Loucy (cell line): ENCODE measurements around the gene GNA12.

Experiments used
- H2AFZ ChIP-seq: fragments of 200-600 bp; sonication (generic); 2 replicates; pipeline ENCODE4 v1.6.0; 2016; ENCODE audit warnings: antibody characterized with exemption, mild to moderate bottlenecking, low read length, moderate library complexity
- H3F3A ChIP-seq: fragments of 200-600 bp; 2 replicates; pipeline ENCODE4 v1.6.0; 2016; ENCODE audit warnings: antibody characterized with exemption, low read depth, mild to moderate bottlenecking
- H3K27me3 ChIP-seq: fragments of 200-600 bp; sonication (generic); 2 replicates; pipeline ENCODE4 v1.6.1; 2014; ENCODE audit warnings: low read length, mild to moderate bottlenecking; ENCODE audit not compliant: insufficient read depth, poor library complexity, severe bottlenecking
- H3K36me3 ChIP-seq: fragments of 200-600 bp; sonication (generic); 2 replicates; pipeline ENCODE4 v1.6.1; 2016; ENCODE audit warnings: low read length; ENCODE audit not compliant: insufficient read depth
- H3K4me1 ChIP-seq: fragments of 200-600 bp; sonication (generic); 2 replicates; pipeline ENCODE4 v1.5.1; 2014; ENCODE audit warnings: low read length, mild to moderate bottlenecking; ENCODE audit not compliant: insufficient read depth, poor library complexity, severe bottlenecking
- H3K4me2 ChIP-seq: fragments of 200-600 bp; sonication (generic); 2 replicates; pipeline ENCODE4 v1.6.0; 2014; ENCODE audit warnings: antibody characterized with exemption, low read length, low read depth, mild to moderate bottlenecking; ENCODE audit not compliant: poor library complexity, severe bottlenecking
- H3K4me3 ChIP-seq: fragments of 200-600 bp; sonication (generic); 2 replicates; pipeline ENCODE4 v1.5.1; 2014; ENCODE audit warnings: low read length, mild to moderate bottlenecking, mixed read lengths; ENCODE audit not compliant: poor library complexity, severe bottlenecking
- H3K79me2 ChIP-seq: fragments of 200-600 bp; sonication (generic); 2 replicates; pipeline ENCODE4 v1.6.1; 2014; ENCODE audit warnings: low read length; ENCODE audit not compliant: insufficient read depth
- H3K9ac ChIP-seq: fragments of 200-600 bp; sonication (generic); 2 replicates; pipeline ENCODE4 v1.6.0; 2014; ENCODE audit warnings: mild to moderate bottlenecking, low read depth, low read length, moderate library complexity; ENCODE audit not compliant: poor library complexity, severe bottlenecking
- H3K9me2 ChIP-seq: fragments of 200-600 bp; sonication (generic); replicated peaks from 2 replicates; pipeline ENCODE4 v1.6.1; 2016; ENCODE audit warnings: low read depth, low read length, mixed read lengths
- H3K9me3 ChIP-seq: fragments of 200-600 bp; sonication (generic); 2 replicates; pipeline ENCODE4 v1.6.1; 2014; ENCODE audit warnings: mild to moderate bottlenecking, antibody characterized with exemption, low read length, low read depth; ENCODE audit not compliant: insufficient read depth
- H4K20me1 ChIP-seq: fragments of 200-600 bp; sonication (generic); 2 replicates; pipeline ENCODE4 v1.6.0; 2014; ENCODE audit warnings: antibody characterized with exemption, low read length, mild to moderate bottlenecking; ENCODE audit not compliant: insufficient read depth, poor library complexity, severe bottlenecking
- EZH2phosphoT487 ChIP-seq: fragments of 200-600 bp; IDR thresholded peaks from 2 replicates; pipeline ENCODE4 v1.6.1; 2018; ENCODE audit warnings: antibody characterized with exemption, mild to moderate bottlenecking, moderate library complexity, borderline replicate concordance
- TF ChIP-seq, protein P1 (sequence below): fragments of 200-600 bp; sonication (generic); conservative IDR thresholded peaks from 2 replicates; pipeline ENCODE4 v1.5.1; 2014; ENCODE audit warnings: mild to moderate bottlenecking, antibody characterized with exemption, low read length

GNA12 gene

DNA sequence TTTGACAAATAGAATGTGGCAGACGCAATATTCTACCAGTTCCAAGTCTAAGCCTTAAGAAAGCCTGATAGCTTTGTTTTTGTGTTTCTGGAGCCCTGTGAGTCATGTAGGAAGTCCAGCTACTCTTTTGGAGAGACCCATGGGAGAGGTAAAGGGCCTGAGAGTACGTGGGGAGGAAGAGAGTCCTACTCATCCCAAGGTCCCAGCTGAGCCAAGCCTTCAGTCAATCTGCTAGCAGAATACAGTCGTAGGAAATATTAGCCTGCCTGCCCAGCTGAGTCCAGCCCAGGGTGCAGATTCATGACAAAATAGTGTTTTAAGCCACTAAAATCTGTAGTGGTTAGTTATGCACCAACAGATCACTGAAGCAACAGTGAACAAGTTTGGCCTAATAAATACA, 9.0 kb upstream of the GNA12 start:
- Histone ChIP-seq H2AFZ (no peak overlapping the region), H3K4me2 (no peak overlapping the region)

GRCh38 chr7:2851497-2851896, 7.4 kb upstream of the GNA12 start:
- H3K9me2 ChIP-seq = no peaks in the 10 kb centered on the region
- H3F3A ChIP-seq = no peaks in the 10 kb centered on the region
- no peak overlapping the region for H3K4me3 ChIP-seq
- no peak for TF ChIP-seq EZH2phosphoT487
- TF ChIP-seq, protein P1, sequence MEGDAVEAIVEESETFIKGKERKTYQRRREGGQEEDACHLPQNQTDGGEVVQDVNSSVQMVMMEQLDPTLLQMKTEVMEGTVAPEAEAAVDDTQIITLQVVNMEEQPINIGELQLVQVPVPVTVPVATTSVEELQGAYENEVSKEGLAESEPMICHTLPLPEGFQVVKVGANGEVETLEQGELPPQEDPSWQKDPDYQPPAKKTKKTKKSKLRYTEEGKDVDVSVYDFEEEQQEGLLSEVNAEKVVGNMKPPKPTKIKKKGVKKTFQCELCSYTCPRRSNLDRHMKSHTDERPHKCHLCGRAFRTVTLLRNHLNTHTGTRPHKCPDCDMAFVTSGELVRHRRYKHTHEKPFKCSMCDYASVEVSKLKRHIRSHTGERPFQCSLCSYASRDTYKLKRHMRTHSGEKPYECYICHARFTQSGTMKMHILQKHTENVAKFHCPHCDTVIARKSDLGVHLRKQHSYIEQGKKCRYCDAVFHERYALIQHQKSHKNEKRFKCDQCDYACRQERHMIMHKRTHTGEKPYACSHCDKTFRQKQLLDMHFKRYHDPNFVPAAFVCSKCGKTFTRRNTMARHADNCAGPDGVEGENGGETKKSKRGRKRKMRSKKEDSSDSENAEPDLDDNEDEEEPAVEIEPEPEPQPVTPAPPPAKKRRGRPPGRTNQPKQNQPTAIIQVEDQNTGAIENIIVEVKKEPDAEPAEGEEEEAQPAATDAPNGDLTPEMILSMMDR = no peak
- no peak overlapping the region for H3K4me2 ChIP-seq
- H4K20me1 ChIP-seq = no peaks in the 10 kb centered on the region
- H3K4me1 ChIP-seq = no peaks in the 10 kb centered on the region
- no peak overlapping the region for H3K9ac ChIP-seq
- H3K27me3 ChIP-seq = no peaks in the 10 kb centered on the region
- no peaks in the 10 kb centered on the region for H3K9me3 ChIP-seq
- no peaks in the 10 kb centered on the region for H3K36me3 ChIP-seq
- H3K79me2 ChIP-seq = no peaks in the 10 kb centered on the region
- H2AFZ ChIP-seq = no peak overlapping the region

More for the DNA sequence above, 9.0 kb upstream of the GNA12 start:
- Histone ChIP-seq H4K20me1 (no peaks in the 10 kb centered on the region), H3K27me3 (no peaks in the 10 kb centered on the region), H3K36me3 (no peaks in the 10 kb centered on the region), H3K9me2 (no peaks in the 10 kb centered on the region), H3F3A (no peaks in the 10 kb centered on the region), H3K9me3 (no peaks in the 10 kb centered on the region), H3K4me3 (no peak overlapping the region), H3K4me1 (no peaks in the 10 kb centered on the region), H3K79me2 (no peaks in the 10 kb centered on the region), H3K9ac (no peak overlapping the region)
- TF ChIP-seq EZH2phosphoT487 = no peak
- TF ChIP-seq, protein P1 = no peak

- Histone ChIP-seq H3K4me3 (no peak overlapping the region), H3K9ac (no peak overlapping the region), H3K9me2 (no peaks in the 10 kb centered on the region), H3K4me2 (no peak overlapping the region), H4K20me1 (no peaks in the 10 kb centered on the region), H3F3A (no peaks in the 10 kb centered on the region), H3K36me3 (no peaks in the 10 kb centered on the region), H3K4me1 (no peaks in the 10 kb centered on the region), H3K27me3 (no peaks in the 10 kb centered on the region), H2AFZ (no peak overlapping the region), H3K9me3 (no peaks in the 10 kb centered on the region), H3K79me2 (no peaks in the 10 kb centered on the region)
- no peak for TF ChIP-seq EZH2phosphoT487
- TF ChIP-seq, protein P1 = no peak
Observed at GRCh38 chr7:2849941-2850766, 6.0 kb upstream of the GNA12 start.
